ENCODE results near the gene RLN3. TPM values are rescaled to one million over a fixed set of nuclear protein-coding genes. Genes with fewer than 3 reads are reported as not detected.
A peak's percentile ranks its signal among the peaks of the same experiment; 100 is the strongest.

RLN3 gene
- total RNA-seq, 1 donor from 2014 or later: not detected

- TF ChIP-seq CTCF (IDR thresholded peaks at IDR 0.05; ENCODE audit: unreplicated experiment): no peak
- Mint-ChIP-seq H3K27ac (no peak overlapping the region), H3K36me3 (ENCODE audit: insufficient read depth) (peaks cover 3% of the 10 kb centered on the region), H3K27me3 (peaks cover 49% of the 10 kb centered on the region), H3K4me3 (ENCODE audit: low read depth) (no peak overlapping the region), H3K9me3 (ENCODE audit: low read depth) (no peaks in the 10 kb centered on the region), H3K4me1 (ENCODE audit: low read depth) (no peaks in the 10 kb centered on the region)
- no peak for DNase-seq (ENCODE audit: low spot score, unreplicated experiment)
Measured at GRCh38 chr19:14054099-14054498, 26.2 kb downstream of the RLN3 start.

GRCh38 chr19:14054721-14055120 lies 26.8 kb downstream of the RLN3 start:
- H3K36me3 Mint-ChIP-seq (ENCODE audit: insufficient read depth): peaks cover 3% of the 10 kb centered on the region
- H3K4me1 Mint-ChIP-seq (ENCODE audit: low read depth): no peaks in the 10 kb centered on the region
- peaks cover 55% of the 10 kb centered on the region for H3K27me3 Mint-ChIP-seq
- H3K4me3 Mint-ChIP-seq (ENCODE audit: low read depth): no peak overlapping the region
- H3K27ac Mint-ChIP-seq: no peak overlapping the region
- no peak for TF ChIP-seq CTCF (IDR thresholded peaks at IDR 0.05; ENCODE audit: unreplicated experiment)
- no peaks in the 10 kb centered on the region for H3K9me3 Mint-ChIP-seq (ENCODE audit: low read depth)
- DNase-seq (ENCODE audit: low spot score, unreplicated experiment): no peak

- no peak for DNase-seq (ENCODE audit: low spot score, unreplicated experiment)
- Mint-ChIP-seq H3K36me3 (ENCODE audit: insufficient read depth) (peaks cover 2% of the 10 kb centered on the region), H3K27ac (no peak overlapping the region), H3K9me3 (ENCODE audit: low read depth) (no peaks in the 10 kb centered on the region), H3K27me3 (peaks cover 62% of the 10 kb centered on the region), H3K4me1 (ENCODE audit: low read depth) (no peaks in the 10 kb centered on the region), H3K4me3 (ENCODE audit: low read depth) (no peak overlapping the region)
- TF ChIP-seq CTCF (IDR thresholded peaks at IDR 0.05; ENCODE audit: unreplicated experiment): no peak
Measured at GRCh38 chr19:14055396-14055795, 27.4 kb downstream of the RLN3 start.

GRCh38 chr19:14056069-14056666 lies 28.2 kb downstream of the RLN3 start:
- H3K27ac Mint-ChIP-seq: no peak overlapping the region
- H3K4me3 Mint-ChIP-seq (ENCODE audit: low read depth): no peak overlapping the region
- H3K4me1 Mint-ChIP-seq (ENCODE audit: low read depth): peaks cover under 1% of the 10 kb centered on the region
- no peak for DNase-seq (ENCODE audit: low spot score, unreplicated experiment)
- H3K9me3 Mint-ChIP-seq (ENCODE audit: low read depth): no peaks in the 10 kb centered on the region
- TF ChIP-seq CTCF (IDR thresholded peaks at IDR 0.05; ENCODE audit: unreplicated experiment): no peak
- peaks cover 62% of the 10 kb centered on the region for H3K27me3 Mint-ChIP-seq
- H3K36me3 Mint-ChIP-seq (ENCODE audit: insufficient read depth): peaks cover 1% of the 10 kb centered on the region

- peaks cover 1% of the 10 kb centered on the region for H3K36me3 Mint-ChIP-seq (ENCODE audit: insufficient read depth)
- H3K4me3 Mint-ChIP-seq (ENCODE audit: low read depth): peak overlapping the region; percentile 11
- no peaks in the 10 kb centered on the region for H3K9me3 Mint-ChIP-seq (ENCODE audit: low read depth)
- DNase-seq (ENCODE audit: low spot score, unreplicated experiment): no peak
- no peak overlapping the region for H3K27ac Mint-ChIP-seq
- peaks cover 62% of the 10 kb centered on the region for H3K27me3 Mint-ChIP-seq
- no peak for TF ChIP-seq CTCF (IDR thresholded peaks at IDR 0.05; ENCODE audit: unreplicated experiment)
- peaks cover 4% of the 10 kb centered on the region for H3K4me1 Mint-ChIP-seq (ENCODE audit: low read depth)
Measured at GRCh38 chr19:14056741-14057356, 28.9 kb downstream of the RLN3 start.
